Activated gamma-delta T cell treated with Interleukin-2 at 50 U/mL for 16 hours (primary cell): Measurements from ENCODE around the gene ANKRD66.
"Not testable (repeated sequence)": the region's sequence is repeated elsewhere in the genome, so short reads cannot be mapped to it uniquely, and the experiment has no call there.

ENCODE experiments used
- DNase-seq: peaks from one replicate; pipeline ENCODE4 v3.0.0-alpha.2; 2020

ANKRD66 gene

DNA sequence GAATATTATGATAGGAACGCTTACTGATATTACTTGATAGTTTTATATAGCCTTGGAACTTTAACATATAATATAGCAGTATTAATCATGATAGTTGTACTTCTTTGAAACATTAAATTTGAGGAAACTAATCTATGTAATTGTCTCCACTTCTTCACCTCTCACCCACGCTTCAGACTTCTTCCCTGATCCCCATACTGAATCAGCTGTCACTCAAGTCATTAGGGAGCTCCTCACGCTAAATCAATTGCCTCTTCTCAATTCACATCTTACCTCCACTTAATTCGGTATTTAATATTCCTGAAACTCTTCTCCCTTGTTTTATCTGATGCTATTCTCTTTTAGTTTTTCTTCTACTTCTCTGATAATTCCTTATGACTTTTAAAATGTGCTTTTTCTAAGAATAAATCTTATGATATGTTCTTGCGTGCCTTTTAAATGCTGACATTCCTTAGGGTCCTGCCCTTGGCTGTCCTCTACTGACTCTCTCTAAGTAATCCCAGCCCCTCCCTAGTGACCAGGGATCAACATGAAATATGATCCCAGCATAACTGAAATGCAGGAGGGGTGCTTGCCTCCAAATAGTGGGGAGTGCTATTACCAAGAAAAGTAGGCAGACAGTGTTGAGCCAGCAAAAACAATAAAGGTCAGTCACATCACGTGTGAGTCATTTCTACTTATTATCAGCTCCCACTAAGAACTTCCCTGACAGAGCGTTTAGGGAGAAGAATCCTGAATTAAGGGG, 9.9 kb downstream of the ANKRD66 start:
- no peak for DNase-seq

DNA sequence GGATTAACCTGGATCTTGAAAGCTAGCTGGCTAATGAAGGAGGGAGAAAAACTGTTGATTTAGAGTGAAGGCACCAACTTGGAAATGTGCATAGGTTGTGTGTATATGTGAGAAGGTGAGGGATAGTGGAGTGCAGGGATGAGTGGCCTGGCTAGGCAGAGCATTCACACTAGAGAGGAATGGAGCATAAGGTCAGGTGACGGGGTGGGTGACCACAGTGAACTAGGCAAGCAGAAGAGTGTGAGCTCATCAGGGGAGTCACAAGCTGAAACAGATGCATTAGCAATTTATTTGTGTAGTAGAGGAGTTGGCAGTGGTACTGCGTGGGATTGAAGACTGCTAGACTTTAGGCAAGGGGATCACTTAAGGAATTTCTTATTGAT, 10.5 kb downstream of the ANKRD66 start:
- DNase-seq: no peak

DNA sequence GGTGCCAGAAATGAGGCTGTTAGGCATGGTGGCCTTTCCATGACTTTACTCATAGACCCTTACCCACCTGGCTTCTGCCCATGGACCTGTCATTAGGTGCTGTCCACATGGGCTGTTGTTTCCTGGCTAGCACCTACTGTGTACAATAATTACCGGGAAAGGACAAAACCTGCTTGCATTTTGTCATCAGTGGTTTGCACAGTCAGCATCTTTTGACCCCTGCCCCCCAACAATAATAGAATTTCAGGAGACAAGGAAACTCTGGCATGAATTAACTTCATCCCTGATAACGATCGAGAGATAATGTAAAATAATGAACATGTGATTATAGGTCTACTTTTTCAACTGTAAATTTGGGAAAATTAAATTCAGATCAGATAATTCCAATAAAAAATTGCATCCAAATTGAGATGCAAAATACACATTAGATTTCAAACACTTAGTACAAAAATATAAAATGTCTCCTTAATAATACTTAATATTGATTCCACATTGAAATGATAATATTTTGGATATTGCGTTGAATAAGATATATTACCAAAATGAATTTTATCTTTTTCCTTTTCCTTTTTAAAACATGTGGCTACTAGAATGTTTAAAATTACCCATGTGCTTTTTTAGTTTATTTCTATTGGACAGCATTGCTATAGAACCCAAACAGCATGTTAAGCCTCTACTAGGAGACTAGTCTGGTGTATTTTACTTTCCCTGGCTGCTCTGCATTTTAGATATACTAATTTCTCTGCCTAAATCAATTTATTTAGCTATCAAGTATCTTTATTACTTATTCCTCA, 12.4 kb downstream of the ANKRD66 start:
- DNase-seq: no peak

DNA sequence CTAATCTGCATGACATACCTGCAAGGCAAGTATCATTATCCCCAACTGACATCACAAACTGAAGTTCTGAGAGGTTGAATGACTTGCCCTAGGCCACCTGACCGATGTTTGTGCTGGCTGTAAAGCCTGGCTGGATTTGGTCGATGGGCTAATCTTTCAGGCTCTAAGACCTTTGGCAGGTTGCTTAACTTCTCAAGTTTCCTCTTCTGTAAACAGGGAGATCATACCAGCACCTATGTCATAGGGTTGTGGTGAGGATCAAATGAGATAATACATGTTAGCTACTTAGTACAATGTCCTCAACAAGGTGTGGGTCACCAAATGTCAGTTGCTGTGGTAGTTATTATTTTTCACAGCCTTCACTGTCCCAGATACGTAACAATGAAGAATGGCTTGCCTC, 14.2 kb downstream of the ANKRD66 start:
- DNase-seq: no peak

DNA sequence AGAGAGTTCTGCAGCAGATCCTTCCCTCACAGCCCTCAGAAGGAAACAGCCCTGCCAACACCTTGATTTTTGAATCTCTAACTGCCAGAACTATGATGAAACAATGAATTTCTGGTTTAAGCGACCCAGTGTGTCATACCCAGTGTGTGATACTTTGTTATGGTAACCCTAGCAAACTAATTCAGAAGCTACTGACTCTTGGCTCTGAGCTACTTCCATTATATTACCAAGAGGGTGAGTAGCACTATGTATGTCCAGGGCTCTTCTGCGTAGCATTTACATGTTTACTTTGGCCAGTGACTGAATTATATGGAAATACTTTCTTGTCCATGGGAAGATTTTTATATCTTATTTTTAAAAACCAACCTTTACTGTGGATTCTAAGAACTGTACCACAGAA, 16.7 kb downstream of the ANKRD66 start:
- DNase-seq: no peak

DNA sequence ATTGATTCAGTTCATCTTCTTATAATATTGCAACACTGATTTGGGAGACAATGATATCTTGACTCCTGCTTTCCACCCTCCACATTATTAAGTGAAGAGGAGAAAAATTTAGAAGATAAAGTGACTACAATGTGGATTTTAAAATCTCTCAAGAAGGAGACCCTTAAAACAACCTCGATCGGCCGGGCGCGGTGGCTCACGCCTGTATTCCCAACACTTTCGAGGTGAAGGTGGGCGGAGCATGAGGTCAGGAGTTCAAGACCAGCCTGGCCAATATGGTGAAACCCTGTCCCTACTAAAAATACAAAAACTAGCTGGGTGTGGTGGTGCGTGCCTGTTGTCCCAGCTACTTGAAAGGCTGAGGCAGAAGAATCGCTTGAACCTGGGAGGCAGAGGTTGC, 17.5 kb downstream of the ANKRD66 start:
- not testable (repeated sequence) for DNase-seq

DNA sequence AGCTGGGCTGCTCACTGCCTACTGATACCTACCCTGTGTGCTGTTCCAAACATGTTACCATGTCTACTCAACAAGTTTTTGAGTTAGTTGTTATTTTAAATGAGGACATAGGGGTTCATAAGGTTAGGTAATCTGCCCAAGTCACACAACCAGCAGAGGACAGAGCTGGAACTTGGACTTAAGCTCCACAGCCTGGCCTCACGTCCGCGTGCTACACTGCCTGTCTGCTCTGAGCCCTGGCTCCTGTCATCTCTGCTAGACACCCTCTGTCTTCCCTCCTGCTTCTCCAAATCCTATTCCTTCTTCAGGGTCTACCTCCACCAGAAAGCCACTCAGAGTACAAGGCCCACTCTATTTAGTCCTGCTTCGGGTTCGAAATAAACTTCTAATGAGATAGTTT, 18.2 kb downstream of the ANKRD66 start:
- no peak for DNase-seq

DNA sequence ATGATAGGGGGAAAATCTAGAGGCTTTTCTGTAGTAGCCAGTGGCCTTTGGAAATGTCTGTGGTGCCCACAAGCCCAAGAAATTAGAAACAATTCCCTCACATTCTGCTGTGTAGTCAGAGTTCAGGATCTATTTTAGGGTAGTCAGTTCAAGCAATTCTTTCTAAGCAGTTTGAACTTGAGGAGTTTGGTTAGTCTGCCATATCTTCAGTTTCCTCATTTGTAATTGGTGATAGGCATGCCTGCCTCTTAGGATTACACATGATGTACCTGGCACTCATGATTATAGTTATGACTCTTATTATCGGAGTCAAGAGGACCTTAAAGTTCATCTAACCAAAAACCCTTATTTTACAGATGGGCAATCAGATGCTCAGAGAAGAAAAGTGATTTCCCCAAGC, 25.3 kb downstream of the ANKRD66 start:
- DNase-seq: no peak

DNA sequence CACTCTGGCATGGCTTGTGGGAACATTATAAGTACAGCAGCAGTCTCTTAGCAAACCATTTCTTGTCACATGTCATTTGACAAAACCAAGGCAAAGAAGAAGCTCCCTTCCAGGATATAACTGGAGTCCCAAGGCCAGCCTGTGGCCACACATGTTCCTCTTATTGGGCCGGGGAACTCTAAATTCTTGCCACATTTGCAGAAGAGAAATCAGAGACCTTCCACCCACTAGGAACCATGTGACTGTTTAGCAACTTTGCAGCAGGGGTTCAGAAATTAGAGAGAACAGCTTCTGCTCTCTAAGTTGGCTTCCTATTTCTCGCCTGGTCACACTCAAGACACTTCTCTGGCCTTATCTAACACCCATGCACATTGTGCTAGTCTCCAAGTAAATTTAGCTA, 26.0 kb downstream of the ANKRD66 start:
- DNase-seq: no peak

DNA sequence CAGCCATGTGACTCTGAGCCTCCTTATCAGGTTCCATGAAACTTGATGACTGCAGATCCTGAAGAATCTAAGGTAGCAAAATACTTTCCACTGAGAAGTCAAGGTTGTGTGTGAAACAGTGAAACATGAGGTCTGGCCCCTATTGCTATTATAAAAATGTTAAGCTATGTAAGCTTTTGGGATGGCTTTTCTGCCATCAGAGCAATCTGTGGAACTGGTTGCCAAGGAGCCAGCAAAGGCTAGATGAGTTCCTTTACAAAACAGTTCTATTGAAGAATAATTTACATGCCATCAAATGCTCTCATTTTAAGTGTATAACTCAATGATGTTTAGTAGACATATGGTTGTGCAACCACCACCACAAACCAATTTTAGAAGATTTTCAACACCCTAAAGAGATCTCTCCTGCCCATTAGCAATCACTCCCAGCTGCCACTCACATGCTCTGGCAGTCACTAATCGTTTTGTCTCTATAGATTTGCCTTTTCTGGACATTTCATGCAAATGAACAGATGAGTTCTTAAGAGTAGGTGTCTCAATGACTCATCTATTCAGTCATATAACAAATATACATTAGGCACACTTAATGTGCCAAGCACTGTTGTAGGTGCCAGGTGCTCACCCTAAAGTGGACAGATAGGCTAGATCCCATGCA, 26.6 kb downstream of the ANKRD66 start:
- DNase-seq: no peak

DNA sequence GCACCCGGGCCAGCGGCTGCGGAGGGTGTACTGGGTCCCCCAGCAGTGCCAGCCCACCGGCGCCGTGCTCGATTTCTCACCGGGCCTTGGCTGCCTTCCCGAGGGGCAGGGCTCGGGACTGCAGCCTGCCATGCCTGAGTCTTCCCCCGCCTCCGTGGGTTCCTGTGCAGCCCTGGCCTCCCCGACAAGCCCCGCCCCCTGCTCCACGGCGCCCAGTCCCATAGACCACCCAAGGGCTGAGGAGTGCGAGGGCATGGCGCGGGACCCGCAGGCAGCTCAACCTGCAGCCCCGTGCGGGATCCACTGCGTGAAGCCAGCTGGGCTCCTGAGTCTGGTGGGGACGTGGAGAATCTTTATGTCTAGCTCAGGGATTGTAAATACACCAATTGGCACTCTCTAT, 28.0 kb downstream of the ANKRD66 start:
- not testable (repeated sequence) for DNase-seq

DNA sequence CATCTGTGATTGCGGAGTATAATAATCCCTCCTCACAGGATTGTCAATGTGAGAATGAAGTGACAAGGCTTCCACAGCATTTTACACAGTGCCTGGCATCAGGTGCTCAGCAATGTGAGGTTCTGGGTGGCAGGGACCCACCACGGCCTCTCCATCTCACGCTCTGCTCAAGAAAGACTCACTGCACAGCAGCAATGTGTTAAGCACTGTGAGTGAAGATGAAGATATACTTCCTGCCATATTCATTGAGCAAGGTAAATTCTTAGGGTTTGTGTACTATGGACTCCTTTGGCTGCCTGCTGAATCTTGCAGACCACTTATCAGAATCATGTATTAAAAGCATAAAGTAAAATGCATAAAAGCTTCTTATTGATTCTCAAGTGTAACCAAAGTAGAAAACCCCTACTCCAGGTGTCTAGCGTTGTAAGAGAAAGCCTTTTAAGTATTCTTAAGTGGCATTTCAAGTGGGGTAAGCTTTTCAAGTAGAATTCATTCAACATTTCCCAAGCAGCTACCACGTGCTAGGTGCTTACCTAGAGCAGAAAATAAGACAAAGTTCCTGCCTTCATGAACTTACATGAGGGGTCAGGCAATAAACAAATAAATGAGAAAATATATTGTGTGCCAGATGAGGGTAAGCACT, 29.5 kb downstream of the ANKRD66 start:
- DNase-seq: no peak

DNA sequence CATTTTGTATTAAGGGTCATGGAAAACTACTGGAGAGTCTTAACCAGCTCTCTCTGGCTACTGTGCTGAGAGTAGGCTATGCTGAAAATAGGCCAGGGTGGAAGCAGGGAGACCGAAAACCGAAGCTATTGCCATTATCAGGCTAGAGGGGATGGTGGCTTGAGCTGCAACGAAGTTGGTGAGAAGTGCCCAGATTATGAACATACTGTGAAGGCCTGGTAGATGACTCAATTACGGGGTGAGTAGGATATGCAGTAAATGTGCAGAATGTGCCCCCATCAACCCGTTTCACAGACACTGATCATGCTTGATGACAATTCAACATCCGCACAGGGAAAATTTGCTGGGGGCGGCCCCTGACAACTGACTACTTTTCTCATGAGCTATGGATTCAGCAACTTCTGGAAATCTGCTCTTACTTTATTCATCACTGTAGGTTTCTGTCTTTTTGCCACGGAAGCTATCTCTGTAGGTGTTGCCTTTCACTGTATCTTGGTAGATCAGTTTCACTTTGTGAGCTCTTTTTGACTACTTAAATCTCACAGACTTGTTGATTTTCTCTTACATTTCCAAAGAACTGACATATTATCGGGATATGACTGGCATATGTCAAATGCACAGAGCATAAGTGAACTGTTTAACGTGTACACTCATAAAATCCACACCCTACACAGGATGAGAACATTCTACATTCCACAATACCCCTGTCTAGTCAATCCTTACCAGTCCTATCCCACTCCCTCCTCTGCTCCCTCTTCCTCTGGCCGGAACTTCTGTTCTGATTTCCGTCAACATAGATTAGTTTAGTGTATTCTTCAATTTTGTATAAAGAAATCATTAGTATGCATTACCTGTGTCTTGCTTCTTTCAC, 31.0 kb downstream of the ANKRD66 start:
- no peak for DNase-seq

DNA sequence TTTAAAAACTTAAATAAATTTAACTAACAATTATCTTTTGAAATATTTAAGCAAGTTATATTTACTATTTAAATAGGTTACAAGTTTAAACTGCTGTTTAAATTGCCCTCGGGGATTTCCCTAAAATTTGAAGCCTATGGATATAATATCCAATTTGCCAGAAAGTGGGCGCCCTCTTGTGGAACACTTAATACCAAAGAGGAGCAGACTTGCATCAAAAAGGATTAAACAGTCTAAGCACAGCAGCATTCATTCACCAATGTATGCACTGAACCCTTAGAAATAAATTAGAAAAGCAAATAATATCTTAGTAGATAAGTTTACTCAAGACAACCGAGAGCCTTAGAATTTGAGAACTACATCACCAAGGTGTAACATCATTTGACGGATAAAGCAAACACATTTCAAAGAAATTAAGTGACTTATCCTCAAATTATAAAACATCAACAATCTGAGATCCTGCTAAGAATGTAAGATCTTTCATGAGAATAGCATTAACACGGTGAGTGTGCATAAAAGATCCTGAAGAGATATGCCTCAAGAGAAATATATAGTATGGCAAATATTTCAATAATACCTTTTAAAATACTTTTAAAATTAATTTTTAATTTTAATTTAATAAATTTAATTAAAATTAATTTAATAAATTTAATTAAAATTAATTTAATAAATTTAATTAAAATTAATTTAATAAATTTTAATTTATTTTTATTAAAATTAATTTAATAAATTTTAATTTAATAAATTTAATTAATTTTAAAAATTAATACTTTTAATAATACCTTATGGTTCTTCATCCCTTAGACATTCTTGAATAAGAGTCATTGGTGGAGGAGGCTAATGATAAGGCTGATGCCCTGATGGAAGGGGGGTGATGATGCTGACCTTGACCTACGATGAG, 35.0 kb downstream of the ANKRD66 start:
- no peak for DNase-seq

DNA sequence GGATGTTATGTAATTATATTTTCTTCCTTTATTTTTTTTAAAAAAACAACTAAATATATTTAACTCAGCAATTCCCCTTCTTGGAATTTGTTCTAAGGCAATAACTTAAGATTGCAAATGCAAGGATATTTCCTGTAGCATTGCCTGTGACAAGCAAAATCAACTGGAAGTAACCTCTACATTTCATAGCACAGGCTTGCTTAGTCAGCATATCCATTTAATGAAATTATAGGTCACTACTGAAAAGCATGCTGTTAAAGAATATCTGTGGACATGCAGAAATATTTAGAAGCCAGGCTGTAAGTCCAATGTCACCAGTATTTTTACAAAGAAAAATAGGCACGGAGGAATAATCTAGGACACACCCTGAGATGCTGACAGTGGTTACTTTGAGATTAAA, 37.8 kb downstream of the ANKRD66 start:
- no peak for DNase-seq

DNA sequence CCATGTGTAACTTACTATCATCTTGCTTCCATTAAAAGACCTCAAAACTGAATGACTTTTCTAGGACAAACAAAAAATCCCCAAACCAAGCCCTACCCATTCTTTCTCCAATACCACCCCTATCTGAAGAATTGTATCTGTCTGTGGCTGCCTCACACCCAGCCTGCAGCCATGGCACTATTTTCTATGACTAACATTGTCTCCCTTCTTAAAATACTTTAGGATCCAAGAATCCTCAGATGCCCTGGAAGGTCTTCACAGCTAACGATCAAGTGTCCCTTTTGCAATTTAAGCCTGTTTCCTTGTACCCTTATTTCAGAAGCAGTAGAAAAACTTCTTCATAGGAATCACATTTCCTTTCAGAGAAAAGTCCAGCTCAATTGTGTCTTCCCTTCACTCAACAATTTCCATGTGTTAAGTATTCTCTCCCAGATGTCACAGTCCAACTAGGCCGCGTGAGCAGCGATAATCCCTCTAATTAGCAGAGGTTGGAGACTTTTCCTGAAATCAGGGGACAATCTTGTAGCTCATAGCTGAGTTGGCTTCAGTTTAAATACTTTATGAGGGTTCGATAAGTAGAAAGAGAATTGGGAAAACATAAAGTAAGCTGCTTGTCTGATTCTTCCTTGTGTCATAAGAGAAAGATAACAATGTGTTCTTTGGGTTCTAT, 41.3 kb downstream of the ANKRD66 start:
- no peak for DNase-seq

DNA sequence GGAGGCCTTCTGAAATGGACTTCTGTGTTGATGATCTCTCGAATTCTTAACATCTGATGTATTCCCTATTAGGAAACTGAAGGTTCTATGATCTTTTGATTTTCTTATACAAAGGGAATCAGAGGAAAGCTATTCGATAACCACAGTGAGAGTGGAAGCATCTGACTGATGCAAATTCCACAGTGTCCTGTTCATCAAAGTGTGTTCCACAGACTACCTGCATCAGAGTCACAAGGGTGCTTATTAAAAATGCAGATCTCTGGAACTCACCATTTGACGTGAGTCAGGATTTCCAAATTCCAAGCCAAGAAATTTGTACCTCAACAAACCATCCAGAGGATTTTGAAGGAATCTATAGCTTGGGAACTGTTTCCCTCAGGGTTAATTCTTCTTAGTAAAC, 42.1 kb downstream of the ANKRD66 start:
- DNase-seq: no peak

DNA sequence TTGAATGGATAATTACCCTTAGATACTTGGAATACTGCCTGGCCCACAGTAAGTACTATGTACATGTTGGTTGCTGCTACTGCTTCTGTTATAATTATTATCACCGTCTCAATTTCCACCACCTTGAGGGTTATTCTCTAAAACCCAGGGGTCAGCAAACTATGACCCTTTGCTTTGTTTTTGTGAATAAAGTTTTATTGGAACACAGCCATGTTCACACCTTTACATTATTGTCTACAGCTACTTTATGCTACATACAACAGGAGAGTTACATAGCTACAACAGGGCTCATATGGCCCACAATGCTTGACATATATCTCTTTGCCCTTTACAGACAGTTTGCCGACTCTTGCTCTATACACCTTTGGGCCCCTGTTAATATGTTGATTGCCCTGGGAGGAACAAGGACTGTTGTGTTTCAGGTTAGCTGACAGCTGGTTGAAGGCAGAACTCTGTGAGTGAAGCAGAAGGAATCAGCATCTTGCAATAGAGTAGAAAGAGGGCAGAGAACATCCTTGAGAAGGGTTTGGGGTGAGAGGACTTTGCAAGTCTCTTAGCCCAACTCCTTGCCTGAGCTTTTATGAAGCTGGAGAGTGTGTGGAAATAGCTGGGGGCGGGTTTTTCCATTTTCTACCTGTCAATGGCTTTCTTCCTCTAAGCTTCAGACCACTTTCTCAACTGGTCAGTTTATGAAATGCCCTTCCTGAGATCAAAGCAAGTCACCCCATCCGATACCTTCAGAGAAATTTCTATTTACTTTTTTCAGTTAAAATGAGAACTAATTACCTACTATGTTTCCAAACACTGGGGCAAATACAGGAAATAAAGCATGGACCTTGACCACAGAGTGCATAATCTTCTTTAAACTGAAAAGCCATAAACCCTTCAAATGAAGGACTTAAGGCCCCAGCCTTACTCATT, 43.0 kb downstream of the ANKRD66 start:
- DNase-seq: no peak

DNA sequence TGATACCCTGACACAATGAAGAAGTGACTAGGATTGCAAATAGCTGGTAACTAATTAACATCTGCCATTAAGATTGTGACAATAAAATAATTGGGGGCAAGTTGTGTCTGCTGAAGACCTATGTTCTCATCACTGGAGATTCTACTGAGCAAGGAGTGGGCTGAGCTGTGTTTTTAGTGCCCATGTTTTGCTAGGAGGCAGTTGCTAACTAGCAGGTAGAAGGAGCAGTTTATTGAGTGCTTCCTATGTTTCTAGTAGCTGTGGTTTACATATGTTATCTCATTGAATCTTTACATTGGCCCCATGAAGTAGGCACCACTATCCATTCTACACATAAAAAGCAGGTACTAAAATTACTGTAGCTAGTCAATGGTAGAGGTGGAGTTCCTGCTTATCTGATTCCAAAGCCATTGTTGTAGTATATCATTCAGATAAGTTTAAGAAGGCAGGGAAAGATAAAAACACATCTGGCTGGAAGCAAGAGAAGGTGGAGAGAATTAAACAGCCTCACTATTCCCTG, 43.7 kb downstream of the ANKRD66 start:
- DNase-seq: no peak
